Measurements from ENCODE around the gene PCSK6. TPM values are rescaled to one million over a fixed set of nuclear protein-coding genes. Genes with fewer than 3 reads are reported as not detected.

The PCSK6 gene
- total and polyA plus RNA-seq, 2 of the 8 experiments (the other 6 are each of a cell fraction or from before 2014, with no cell fraction given), result 1.9 to 4.0 TPM

- Histone ChIP-seq H3K4me3 (ENCODE audit: extremely low read depth in 1 of 4, insufficient read depth in 2 of 4, low read depth in 3 of 4, low read length in 4 of 4) (no peak overlapping the region), H3K79me1 (ENCODE audit: low read depth, low read length) (no peaks in the 10 kb centered on the region), H3K14ac (ENCODE audit: insufficient read length) (no peak overlapping the region), H3K18ac (ENCODE audit: extremely low read depth, low read length) (no peak overlapping the region), H3K27me3 (replicated peaks in 1 of 4; ENCODE audit: control insufficient read depth in 3 of 4, extremely low read depth in 1 of 4, insufficient read depth in 3 of 4, low read length in 3 of 4) (no peaks in the 10 kb centered on the region), H2BK120ac (replicated peaks; ENCODE audit: low read depth, low read length) (no peak overlapping the region), H3K4ac (replicated peaks; ENCODE audit: insufficient read length, low read depth, low read length) (no peak overlapping the region), H4K91ac (replicated peaks; ENCODE audit: insufficient read length, low read length) (no peak overlapping the region), H4K8ac (ENCODE audit: extremely low read depth, insufficient read depth, low read length) (no peak overlapping the region), H2BK20ac (ENCODE audit: low read length) (no peak overlapping the region), H3K9me3 (ENCODE audit: insufficient read depth in 2 of 2, low read depth in 1 of 2, low read length in 1 of 2) (no peaks in the 10 kb centered on the region), H2BK5ac (ENCODE audit: low read depth, low read length) (no peak overlapping the region), H3K56ac (replicated peaks; ENCODE audit: insufficient read length, low read depth, low read length) (no peak overlapping the region), H4K20me1 (replicated peaks in 1 of 2; ENCODE audit: control insufficient read depth in 1 of 2, insufficient read depth in 2 of 2, low read length in 2 of 2) (no peaks in the 10 kb centered on the region), H3K9ac (replicated peaks in 1 of 4; ENCODE audit: extremely low read depth in 1 of 4, low read depth in 3 of 4, low read length in 3 of 4) (no peak overlapping the region), H4K5ac (ENCODE audit: insufficient read length, low read depth, low read length) (no peak overlapping the region), H2AK5ac (ENCODE audit: low read depth, low read length) (no peak overlapping the region), H3K23me2 (ENCODE audit: low read depth, low read length) (no peaks in the 10 kb centered on the region), H2BK15ac (ENCODE audit: low read length) (no peak overlapping the region), H3K4me2 (ENCODE audit: insufficient read depth in 1 of 2, low read depth in 2 of 2, low read length in 2 of 2) (no peak overlapping the region), H2BK12ac (ENCODE audit: low read depth, low read length) (no peak overlapping the region), H3K79me2 (ENCODE audit: control insufficient read depth in 1 of 2, insufficient read depth in 2 of 2, low read length in 2 of 2) (no peaks in the 10 kb centered on the region), H3K23ac (ENCODE audit: insufficient read length) (no peak overlapping the region), H3K4me1 (replicated peaks in 1 of 4; ENCODE audit: control insufficient read depth in 3 of 4, insufficient read depth in 4 of 4, low read length in 3 of 4) (peaks cover 0 to 4% (median 0%) of the 10 kb centered on the region in 4 experiments; a peak in 1 of 7 replicates), H2AFZ (ENCODE audit: low read length) (no peak overlapping the region), H3K27ac (ENCODE audit: low read depth, low read length) (no peak overlapping the region), H3K36me3 (ENCODE audit: control insufficient read depth in 2 of 4, insufficient read depth in 4 of 4, low read length in 3 of 4) (no peaks in the 10 kb centered on the region)
- FAIRE-seq (no peak), DNase-seq (ENCODE audit: low read depth in 1 of 2, low spot score in 2 of 2) (peak in 1 of 2 experiments; percentile 39)
- ChIA-PET CTCF (ENCODE audit: partially characterized antibody) (interaction anchor here (0.7 to 1.5 kb wide), 2 partner anchors 27 to 208 kb away, joined by 3 to 4 read pairs; no protein-coding TSS in a partner anchor), POLR2A (ENCODE audit: partially characterized antibody) (interaction anchor here (2.0 kb wide), 1 partner anchor 235 kb away, joined by 5 read pairs; the partner anchor contains the start of gene SNRPA1)
- WGBS, 2 experiments (ENCODE audit: extremely low coverage in 1 of 2, insufficient coverage in 1 of 2, insufficient read length in 1 of 2, insufficient replicate concordance in 2 of 2, low coverage in 1 of 2, low lambda C conversion rate in 2 of 2, missing lambda C conversion rate in 1 of 2), result 77% methylated on average over 4 of the region's 4 CpGs; no CpG with 5 or more reads in 1 of the 2 experiments
- TF ChIP-seq TEAD4 (IDR thresholded peaks at IDR 0.05; ENCODE audit: low read depth, low read length), result no peak
- no peak for TF ChIP-seq KDM4A (IDR thresholded peaks at IDR 0.05; ENCODE audit: low read depth, low read length, severe bottlenecking)
- no peak for TF ChIP-seq CBX8 (IDR thresholded peaks at IDR 0.05; ENCODE audit: borderline replicate concordance, low read depth, low read length)
- TF ChIP-seq TAF7 (optimal IDR thresholded peaks at IDR 0.05; ENCODE audit: borderline replicate concordance, low read depth, low read length), result no peak
- TF ChIP-seq SIN3A (conservative IDR thresholded peaks at IDR 0.05 in 1 of 2, IDR thresholded peaks at IDR 0.05 in 1 of 2; ENCODE audit: low read depth in 1 of 2, low read length in 2 of 2), result no peak
- no peak for TF ChIP-seq NRF1 (IDR thresholded peaks at IDR 0.05; ENCODE audit: low read depth, low read length)
Measured at GRCh38 chr15:101528917-101529299, 39.4 kb upstream of the PCSK6 start.

All from H1 (cell line).